NCI-H1436 (cell line): ENCODE measurements around the gene TUT1.
"Not testable (repeated sequence)": the region's sequence is repeated elsewhere in the genome, so short reads cannot be mapped to it uniquely, and the experiment has no call there.

ENCODE experiments used
- DNase-seq: peaks from one replicate; lab custom pipeline; 2025; lab: John Stamatoyannopoulos, UW

Gene TUT1

DNA sequence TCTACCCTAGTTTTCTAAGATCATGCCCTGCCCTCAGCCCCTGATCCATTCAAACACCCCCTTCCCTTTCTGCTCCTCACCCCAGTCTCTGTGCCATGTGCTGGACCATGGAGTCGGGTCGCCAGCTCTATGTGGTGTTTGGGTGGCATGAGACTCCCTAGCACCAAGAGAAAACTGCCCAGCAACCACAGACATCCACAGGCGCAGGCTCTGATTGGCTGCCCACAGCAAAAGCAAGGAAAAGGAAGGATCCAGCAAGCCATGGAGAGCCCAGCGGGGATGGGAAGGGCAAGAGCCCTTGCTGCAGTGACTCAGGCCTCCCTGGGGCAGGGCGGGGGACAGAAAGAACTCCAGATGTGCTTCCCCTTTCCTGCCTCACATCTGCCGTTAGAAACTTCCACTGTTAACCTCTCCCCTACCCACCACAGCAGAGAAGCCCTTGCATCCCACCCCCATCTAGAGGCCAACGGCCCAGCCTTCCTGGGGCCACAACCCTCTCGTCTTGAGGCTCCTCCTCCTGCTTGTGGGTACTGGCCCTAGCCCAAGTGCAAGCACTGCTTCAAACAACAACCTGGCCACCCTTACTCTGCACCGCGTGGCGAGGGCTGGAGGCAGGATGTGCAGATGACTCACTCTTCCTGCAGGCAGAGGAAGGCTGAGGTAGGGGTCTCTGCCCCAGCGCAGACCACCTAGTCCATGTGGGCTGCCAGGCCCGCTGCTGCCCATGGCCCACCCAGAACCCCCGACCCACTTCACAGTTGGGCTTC, 35.0 kb downstream of the TUT1 start:
- DNase-seq = no peak

DNA sequence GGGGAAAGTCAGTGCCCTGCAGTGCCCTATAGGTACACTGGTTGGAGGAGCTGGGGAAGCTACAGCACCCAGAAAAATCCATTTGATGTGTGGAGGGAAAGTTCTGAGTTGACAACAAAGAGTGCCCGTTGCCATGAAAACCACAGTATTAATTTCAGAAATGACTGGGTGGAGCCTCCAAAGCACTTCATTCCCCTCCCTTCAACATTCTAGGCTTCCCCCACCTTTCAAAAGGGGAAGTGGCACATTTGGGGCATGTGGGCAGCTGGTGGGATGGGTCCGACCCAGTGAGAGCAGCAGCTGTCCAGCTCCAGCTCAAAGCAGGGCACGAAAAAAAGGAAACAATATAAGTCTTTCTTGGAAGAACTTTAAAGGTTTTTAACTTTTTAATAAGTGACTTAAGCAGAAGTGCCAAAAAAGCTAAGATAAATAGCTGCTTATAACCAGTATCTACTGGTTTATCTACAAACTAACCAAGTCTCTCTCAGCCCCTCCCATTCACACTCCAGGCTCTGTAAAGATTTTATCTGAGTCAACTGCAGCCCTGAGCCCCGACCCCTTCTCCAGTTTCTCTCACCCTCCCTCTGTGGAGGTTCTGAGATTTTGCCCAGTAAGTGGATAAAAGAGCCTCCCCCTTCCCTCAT, 35.7 kb downstream of the TUT1 start:
- no peak for DNase-seq

DNA sequence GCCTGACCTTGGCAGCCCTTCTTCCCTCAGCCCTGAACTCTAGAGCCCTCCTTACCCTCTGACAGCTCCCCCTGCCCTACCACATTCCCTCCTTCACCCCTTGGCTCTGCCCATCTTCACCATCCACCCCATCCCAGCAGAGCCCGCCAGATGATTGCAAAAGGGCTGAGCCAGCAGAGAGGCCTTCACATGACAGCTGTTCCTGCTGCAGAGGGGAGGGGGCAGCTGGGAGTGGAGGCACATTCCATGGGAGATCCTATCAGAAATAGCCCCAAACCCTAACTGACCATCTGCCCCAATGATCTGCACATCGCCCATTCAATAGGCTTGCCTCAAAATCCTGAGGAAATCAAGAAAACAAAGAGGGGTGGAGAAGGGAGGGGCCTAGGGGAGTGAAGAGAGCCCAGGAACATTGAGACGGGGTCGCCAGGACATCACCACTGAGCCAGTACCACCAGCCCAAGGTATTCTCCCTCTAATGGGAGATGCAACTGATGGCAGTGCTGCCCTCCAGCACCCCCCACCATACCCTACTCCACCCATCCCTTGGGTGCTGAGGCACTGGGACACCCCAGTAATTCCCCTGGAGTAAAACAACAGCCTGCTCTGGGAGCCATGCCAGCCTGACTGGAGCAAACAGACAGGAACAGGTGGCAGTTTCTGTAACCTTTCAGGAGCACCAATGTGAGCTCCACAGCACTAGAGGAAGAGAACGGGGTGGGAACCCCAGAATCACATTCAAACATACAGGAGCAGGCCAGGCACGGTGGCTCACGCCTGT, 36.7 kb downstream of the TUT1 start:
- DNase-seq = no peak

DNA sequence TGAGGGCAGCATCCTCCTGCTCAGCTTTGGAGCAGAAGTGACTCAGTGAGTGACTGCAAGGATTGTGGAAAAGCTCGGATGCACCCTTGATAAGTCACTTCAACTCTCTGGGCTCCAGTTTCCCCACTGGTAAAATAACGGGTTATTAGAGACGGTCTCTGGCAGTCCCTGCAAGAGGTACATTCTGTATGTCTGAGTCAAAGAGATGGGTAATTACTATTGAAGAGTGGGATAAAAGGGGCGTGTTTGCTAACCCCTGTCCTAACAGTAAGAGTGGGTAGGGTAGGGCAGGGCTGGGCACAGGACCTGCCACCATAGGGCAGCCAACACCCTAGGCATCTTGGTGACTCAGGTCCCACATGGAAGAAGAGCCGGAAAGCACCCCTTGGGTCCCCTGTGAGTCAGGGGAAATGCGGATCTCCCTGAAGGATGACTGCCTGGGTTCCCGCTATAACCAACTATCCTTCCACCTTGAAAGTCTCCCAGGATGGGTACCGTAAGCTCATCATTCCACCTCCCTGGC, 37.4 kb downstream of the TUT1 start:
- no peak for DNase-seq

DNA sequence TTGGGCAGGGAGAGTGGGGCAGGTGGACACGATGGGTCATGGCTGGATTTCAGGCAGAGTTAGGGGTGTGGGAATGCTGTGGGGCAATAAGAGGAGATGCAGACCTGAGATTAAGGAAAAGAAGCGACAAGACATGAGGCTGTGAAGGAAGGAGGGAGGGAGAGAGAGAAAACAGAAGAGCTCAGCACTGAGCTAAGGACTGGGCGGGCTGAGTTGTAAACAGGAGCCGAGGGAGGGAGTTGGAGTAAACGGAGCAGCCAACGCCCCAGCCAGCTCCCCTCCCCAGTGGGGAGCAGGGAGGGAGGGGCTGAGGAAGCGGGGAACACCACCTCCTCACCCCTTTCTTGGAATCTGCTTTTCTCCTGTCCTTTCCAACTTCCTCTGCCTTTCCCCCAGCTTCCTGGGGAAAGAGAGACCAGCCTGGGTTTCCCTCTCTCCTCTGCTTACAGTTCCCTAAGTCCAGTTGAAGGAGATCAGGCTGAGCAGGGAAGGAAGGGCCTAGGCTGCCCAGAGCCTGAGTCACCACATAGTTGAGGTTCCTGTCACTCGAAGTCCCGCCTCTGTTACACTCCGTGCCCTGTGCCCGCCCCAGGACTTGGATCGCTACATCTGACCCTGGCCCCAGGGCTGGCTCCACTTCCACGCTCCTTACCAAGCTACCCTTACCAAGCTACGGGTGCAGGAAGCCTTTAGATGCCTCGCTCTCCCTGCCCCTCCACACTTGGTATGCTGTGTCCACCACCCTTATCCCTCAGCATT, 38.1 kb downstream of the TUT1 start:
- DNase-seq = no peak

DNA sequence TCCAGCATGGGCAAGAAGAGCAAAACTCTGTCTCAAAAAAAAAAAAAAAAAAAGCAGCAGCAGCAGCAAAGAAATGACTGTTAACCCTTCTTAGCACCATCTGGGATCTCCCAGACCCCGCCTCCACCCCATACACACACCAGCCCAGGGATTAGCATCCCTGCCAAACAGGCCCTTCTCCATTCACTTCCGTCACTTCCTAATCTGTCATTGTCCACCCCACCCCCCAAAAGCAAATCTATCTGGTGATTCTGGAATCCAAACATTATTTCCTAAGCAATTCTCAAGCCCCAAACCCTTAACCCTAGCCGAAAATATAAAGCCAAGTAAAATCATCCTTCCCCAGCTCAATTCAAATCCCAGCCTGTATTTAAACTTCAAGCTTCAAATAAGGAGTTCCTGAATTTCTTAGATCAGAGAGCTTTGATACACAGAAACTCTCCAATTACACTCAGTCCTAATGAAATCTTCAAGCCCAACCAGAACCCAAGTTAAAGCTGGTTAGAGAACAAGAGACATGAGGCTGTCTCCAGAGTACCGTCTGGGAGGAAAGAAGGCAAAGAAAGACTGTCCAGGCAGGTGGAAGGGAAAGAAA, 38.7 kb downstream of the TUT1 start:
- DNase-seq = no peak

DNA sequence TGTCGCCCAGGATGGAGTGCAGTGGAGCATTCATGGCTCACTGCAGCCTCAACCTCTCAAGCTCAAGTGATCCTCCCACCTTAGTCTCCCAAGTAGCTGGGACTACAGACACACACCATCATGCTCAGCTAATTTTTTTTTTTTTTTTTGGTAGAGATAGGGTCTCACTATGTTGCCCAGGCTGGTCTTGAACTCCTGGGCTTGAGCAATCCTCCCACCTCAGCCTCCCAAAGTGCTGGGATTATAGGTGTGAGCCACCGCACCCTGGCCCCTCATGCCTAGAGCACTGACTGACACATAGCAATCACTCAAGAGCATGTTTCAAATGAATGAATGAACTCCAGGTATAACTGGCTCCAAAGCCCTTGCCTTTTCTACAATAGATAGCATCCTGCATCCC, 40.8 kb downstream of the TUT1 start:
- not testable (repeated sequence) for DNase-seq

DNA sequence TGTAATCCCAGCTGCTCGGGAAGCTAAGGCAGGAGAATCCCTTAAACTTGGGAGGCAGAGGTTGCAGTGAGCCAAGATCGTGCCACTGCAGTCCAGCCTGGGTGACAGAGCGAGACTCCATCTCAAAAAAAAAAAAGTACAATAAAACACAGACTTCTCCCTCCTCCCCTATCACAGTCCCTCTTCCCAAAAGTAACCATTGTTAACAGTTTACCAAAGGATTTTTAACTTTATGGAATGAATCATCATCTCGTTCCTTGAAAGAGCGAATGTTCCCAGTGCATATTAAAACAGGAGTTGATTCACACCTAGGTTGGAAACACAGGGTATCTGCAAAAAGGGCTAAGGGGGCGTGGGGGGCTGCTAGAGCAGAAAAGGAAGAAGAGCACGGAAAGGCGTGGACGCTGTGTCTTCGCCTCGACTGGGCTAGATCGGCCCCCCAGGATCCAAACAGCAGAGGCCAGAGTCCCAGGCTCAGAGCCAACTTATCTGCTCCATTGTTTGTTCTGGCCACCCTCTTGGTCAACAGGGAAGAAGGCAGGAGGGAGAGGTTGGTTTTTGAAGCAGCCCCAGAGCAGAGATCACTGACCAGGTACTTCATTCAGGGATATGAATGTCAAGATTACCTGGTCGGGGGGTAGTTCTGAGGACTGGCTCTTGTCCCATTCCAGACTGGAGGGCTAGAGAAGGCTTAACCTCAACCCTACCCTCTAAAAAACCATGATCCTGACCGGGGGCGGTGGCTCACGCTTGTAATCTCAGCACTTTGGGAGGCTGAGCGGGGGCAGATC, 42.6 kb downstream of the TUT1 start:
- DNase-seq = no peak

DNA sequence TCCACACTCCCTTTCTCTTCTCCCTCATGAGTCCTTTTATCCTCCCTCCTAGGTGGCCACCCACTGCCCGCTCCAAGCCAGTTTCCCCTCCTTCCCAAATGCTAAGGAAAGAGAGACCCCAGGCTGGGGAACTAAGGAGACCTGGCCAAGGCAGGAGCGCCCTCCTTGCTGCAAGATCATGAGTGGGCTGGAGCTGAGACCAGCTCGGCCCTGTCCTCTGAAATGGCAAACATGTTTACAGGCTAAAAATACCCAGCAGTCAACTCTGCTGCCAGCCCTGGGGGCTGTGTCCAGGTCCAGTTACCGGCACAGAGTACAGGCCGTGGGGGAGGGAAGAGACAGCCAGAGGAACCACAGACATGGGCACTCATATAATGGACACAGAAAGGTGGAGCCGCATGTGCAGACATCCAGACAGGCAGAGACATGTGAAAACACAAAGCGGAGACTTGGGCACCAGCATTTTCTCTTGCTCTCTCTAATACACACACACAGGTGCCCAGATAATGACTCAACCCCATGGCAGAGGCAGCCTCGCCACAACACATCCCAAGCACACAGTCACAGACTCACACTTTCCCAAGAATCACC, 43.5 kb downstream of the TUT1 start:
- DNase-seq = no peak

DNA sequence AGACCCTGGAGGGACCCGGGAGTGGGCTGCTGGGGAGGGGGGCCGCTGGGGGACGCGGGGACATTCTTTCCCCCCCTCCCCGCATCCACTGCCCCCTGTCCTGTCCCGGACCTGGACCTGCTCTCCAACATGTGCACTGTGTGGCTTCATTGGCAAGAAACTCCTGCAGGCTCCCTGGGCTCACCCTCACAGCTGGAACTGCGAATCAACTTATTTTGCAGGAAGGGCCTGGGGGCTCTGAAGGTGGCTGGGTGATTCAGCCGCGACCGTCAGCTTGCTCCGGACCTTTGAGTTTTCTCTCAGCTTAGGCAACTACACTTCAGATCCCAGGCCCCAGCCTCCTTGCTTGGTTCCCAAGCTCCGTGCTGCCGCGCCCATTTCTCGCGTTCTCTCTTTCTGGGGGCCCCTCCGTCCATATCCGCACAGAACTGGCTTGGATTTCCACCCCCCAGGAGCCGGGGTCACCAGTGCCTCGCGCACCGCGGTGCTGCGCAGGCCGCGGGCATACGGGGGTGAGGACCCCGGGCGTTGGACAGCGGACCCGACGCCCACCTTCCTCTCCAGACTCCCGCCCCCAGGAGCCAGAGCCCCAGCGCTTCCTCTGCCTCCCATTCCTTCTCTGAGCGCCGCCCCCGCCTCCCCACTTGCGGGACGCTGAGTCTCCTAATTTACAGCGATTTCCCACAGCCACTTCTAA, 44.2 kb downstream of the TUT1 start:
- no peak for DNase-seq

DNA sequence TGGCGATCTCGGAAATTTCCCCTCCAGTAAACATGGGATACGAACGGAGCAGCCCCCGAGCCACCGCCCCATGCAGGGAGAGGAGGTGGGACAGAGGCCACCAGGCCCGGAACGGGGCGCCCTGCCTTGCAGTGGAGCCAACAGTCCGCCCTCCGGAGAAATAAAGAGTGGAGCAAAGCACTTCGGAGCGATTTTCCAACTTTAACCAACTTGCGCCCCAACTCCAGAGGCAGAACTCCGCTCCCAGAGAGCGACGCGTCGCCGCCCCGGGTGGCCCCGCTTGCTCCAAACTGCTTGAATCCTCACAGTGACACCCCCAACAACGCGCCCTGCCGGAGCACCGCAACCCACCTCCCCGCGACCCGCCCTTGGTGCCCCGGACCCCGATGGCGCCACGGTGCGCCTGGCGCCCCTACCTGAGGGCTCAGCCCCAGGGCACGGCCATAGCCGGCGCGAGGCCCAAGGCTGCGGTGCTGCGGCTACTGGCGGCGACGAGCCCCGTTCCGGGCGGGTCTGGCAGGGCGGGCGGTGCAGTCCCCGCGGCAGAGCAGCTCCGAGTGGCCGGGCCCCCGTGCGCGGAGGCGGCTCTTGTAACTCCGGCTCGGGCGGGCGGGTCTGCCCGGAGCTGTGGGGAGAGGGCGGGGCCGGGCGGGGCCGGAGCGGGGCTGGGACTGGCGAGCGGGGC, 44.9 kb downstream of the TUT1 start, which contains the start of gene AHNAK:
Gene AHNAK (minus strand): TSS at position 563 of the 685 bp plus-strand sequence. CDS start 10,708 bp downstream, outside the sequence.
- no peak for DNase-seq

DNA sequence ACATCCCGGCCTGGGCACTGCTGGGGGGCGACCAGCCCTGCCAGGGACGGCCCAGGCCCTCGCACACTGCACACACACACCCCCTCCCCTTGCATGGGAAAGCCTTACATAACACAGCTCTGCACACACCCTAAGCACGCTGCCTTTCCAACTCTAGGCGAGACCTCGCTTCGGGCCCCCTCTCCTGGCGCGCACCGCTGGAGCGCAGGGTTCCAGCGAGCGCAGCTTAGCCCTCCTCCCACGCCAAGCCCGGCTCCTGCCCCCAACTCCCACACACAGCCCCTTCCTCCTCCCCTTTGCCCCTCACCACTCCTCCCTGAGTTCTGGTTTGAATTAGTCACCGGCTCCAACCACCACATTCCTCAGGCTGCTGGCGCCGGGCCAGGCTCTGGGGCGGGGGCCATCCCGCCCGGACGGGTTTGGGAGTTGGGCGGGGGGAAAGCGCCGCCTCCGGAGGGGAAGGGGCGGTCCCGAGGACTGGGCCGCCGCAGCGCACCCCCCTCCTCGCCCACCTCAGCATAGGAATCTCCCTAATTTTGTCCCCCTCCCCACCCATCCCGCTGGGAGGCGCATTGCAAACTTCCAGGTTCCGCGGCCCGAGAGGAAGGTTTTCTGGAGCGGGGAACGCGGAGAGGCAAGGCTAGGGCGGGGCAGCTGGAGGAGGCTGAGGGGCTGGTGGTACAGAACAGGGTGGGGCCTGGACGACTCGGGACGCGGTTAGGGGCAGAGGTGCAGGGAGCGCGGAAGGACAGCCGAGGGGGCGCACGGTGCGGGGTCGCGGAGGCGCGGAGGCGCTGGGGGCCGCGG, 45.7 kb downstream of the TUT1 start:
- DNase-seq = no peak

DNA sequence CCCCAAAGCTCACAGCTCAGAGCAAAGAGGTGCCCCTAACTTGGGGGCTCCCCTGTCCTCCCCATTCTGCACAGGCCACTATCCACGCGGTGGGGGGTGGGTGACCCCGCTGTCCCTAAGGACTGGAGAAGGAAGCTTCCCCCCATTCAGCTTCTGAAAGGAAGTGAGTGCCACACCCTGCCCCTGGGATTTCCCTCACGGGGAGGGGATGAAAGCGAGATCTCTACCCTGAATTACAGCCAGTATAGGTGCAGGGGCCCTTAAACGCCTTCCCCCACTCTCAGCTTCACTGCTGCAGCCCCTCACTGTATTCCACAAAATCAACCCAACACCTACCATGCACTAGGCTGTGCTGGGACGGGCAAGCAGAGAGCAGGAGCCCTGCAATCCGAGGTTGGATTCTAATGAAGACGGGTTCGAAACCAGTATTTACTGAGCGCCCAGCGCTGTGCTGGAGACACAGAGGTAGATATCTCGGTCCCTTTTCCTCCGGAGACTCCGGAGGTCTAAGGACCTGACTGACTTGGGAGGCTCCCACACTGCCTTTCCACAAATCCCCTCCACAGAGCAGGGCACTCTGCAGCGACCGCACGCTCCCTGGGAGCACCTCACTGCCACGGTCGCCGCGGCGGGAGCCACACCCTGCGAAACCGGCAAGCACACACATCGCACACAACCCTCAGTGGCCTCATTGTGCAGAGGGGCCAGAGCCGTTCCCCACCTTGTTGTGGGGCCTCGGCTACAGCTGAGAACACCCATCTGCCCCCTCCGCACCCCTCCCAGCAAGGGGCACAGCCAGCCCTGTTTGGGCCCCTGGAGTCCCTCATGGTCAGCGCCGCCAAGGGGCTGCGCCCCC, 46.5 kb downstream of the TUT1 start:
- no peak for DNase-seq

DNA sequence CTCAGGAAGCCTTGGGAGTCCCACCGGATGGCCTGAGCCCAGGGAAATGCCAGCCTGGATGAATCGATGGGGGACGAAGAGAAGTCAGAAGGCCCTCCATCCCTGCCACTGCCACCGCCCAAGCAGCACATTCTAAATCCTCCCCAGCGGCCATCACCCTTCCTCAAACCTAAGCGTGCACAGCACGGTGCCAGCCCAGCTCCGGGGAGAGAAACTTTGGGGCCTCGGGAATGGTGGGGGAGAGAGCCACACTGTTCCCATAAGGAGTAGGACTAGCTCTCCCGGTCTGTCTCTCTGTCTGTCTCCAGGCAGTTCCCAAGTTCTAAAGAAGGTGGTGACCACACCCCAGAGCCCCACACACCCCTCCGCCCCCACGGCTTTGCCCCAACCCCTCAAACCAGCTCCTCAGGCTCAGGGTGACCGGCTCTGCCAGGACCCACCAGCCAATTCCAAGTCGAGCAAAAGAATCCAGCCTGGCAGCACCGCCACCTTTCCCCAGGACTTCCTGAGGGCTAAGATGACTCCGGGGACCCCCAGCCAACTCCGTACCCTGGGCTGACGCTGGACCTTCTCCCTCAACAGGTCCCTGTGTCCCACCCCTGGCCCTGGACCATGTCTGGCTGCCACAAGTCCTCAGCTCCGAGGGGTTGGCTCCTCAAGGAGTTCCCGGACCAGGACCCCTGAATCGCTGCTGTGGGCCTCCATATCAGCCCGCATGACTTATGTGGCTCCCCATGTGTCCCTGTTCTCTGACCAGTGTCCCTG, 47.5 kb downstream of the TUT1 start:
- no peak for DNase-seq

DNA sequence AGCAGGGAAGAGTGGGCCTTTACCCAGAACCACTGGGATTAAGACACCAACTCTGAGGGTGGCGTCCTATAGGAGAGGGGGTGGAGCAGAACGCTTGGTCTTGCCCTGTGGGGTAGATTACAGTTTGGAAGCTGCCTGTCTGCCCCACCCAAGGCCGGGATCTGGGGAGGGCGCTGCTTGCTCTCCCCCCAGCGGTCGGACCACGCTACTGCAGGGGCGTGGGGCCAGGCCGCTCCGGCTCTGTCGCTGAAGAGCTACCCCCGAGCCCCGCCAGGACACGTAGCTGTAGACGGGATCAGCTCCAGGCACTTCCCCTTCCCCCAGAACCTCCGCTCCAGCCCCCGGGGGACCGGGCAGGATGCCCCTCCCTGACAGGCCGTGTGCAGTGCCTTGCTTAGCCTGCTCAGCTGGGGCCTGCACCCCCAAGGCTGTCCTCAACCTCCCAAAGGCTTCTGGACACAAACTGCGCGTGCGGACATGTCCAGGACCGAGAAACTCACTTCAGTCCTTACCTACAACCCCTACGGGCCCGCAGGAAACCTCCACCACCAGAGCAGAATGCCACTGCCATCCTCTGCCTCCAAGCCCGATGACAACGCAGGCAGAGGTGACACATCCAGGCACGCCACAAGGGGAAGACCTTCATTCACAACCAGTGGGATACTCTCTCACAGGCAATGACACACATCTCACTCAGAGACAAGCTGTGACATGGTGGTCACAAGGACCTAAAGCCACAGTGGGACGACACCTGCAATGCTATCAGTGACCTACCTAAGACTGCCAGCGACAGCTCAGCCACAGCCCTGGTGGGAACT, 48.4 kb downstream of the TUT1 start:
- DNase-seq = peak; percentile 56
